Measurements from ENCODE around the gene SELP. TPM values are rescaled to one million over a fixed set of nuclear protein-coding genes. Genes with fewer than 3 reads are reported as not detected.

The SELP gene
- total and polyA plus RNA-seq, 2 of the 8 experiments (the other 6 are each of a cell fraction or from before 2014, with no cell fraction given) = not detected

- WGBS, 2 experiments (ENCODE audit: extremely low coverage in 1 of 2, insufficient coverage in 1 of 2, insufficient read length in 1 of 2, insufficient replicate concordance in 2 of 2, low coverage in 1 of 2, low lambda C conversion rate in 2 of 2, missing lambda C conversion rate in 1 of 2) = 40% methylated on average over 5 of the region's 5 CpGs; no CpG with 5 or more reads in 1 of the 2 experiments
- H2BK15ac ChIP-seq (ENCODE audit: low read length) = 0 out of 2 replicates have a peak overlapping the region, but pooled peaks have one; percentile 63
- DNase-seq (ENCODE audit: low read depth in 1 of 2, low spot score in 2 of 2) = no peak
- peak overlapping the region; percentile 83; the same call in 1 of the 2 replicates for H2AFZ ChIP-seq (ENCODE audit: low read length)
- H3K4me3 ChIP-seq (ENCODE audit: extremely low read depth in 1 of 4, insufficient read depth in 2 of 4, low read depth in 3 of 4, low read length in 4 of 4) = peak overlapping the region in 1 of 4 experiments; percentile 42; a peak in 3 of 8 replicates
- no peak overlapping the region; a peak in 1 of 7 replicates for H3K9ac ChIP-seq (replicated peaks in 1 of 4; ENCODE audit: extremely low read depth in 1 of 4, low read depth in 3 of 4, low read length in 3 of 4)
- no peaks in the 10 kb centered on the region; a peak in 1 of 7 replicates for H3K27me3 ChIP-seq (replicated peaks in 1 of 4; ENCODE audit: control insufficient read depth in 3 of 4, extremely low read depth in 1 of 4, insufficient read depth in 3 of 4, low read length in 3 of 4)
- no peak overlapping the region for H3K56ac ChIP-seq (replicated peaks; ENCODE audit: insufficient read length, low read depth, low read length)
- H3K79me1 ChIP-seq (ENCODE audit: low read depth, low read length) = no peaks in the 10 kb centered on the region
- no peak overlapping the region for H2BK12ac ChIP-seq (ENCODE audit: low read depth, low read length)
- no peaks in the 10 kb centered on the region for H3K79me2 ChIP-seq (ENCODE audit: control insufficient read depth in 1 of 2, insufficient read depth in 2 of 2, low read length in 2 of 2)
- CTCF ChIA-PET (ENCODE audit: partially characterized antibody) = interaction anchor here (0.6 to 2.3 kb wide), 26 partner anchors 10 to 373 kb away, joined by 3 to 13 read pairs (median 4); partner anchors contain the start of gene SELP
- 0 out of 2 replicates have a peak overlapping the region, but pooled peaks have one; percentile 73 for H2BK20ac ChIP-seq (ENCODE audit: low read length)
- no peak overlapping the region for H3K14ac ChIP-seq (ENCODE audit: insufficient read length)
- H4K5ac ChIP-seq (ENCODE audit: insufficient read length, low read depth, low read length) = no peak overlapping the region
- no peak overlapping the region for H4K91ac ChIP-seq (replicated peaks; ENCODE audit: insufficient read length, low read length)
- POLR2A ChIA-PET (ENCODE audit: partially characterized antibody) = interaction anchor here (2.3 kb wide), 1 partner anchor 10 kb away, joined by 6 read pairs; no protein-coding TSS in a partner anchor
- no peaks in the 10 kb centered on the region for H4K20me1 ChIP-seq (replicated peaks in 1 of 2; ENCODE audit: control insufficient read depth in 1 of 2, insufficient read depth in 2 of 2, low read length in 2 of 2)
- no peak overlapping the region for H2AK5ac ChIP-seq (ENCODE audit: low read depth, low read length)
- peak overlapping the region; percentile 65 for H3K4ac ChIP-seq (replicated peaks; ENCODE audit: insufficient read length, low read depth, low read length)
- H3K18ac ChIP-seq (ENCODE audit: extremely low read depth, low read length) = peak overlapping the region; percentile 91
- no peaks in the 10 kb centered on the region for H3K9me3 ChIP-seq (ENCODE audit: insufficient read depth in 2 of 2, low read depth in 1 of 2, low read length in 1 of 2)
- no peaks in the 10 kb centered on the region for H3K36me3 ChIP-seq (ENCODE audit: control insufficient read depth in 2 of 4, insufficient read depth in 4 of 4, low read length in 3 of 4)
- H3K4me1 ChIP-seq (replicated peaks in 1 of 4; ENCODE audit: control insufficient read depth in 3 of 4, insufficient read depth in 4 of 4, low read length in 3 of 4) = peaks cover 0 to 2% (median under 1%) of the 10 kb centered on the region in 4 experiments; a peak in 3 of 7 replicates
- H3K23ac ChIP-seq (ENCODE audit: insufficient read length) = no peak overlapping the region
- no peaks in the 10 kb centered on the region for H3K23me2 ChIP-seq (ENCODE audit: low read depth, low read length)
- no peak for FAIRE-seq
- 0 out of 2 replicates have a peak overlapping the region, but pooled peaks have one; percentile 41 for H2BK5ac ChIP-seq (ENCODE audit: low read depth, low read length)
- H2BK120ac ChIP-seq (replicated peaks; ENCODE audit: low read depth, low read length) = no peak overlapping the region
- H3K27ac ChIP-seq (ENCODE audit: low read depth, low read length) = no peak overlapping the region
- TF ChIP-seq KDM4A (IDR thresholded peaks at IDR 0.05; ENCODE audit: low read depth, low read length, severe bottlenecking) (peak; percentile 33), SIRT6 (IDR thresholded peaks at IDR 0.05; ENCODE audit: low read length) (no peak)
- H4K8ac ChIP-seq (ENCODE audit: extremely low read depth, insufficient read depth, low read length) = peak overlapping the region; percentile 60; the same call in 1 of the 2 replicates
- H3K4me2 ChIP-seq (ENCODE audit: insufficient read depth in 1 of 2, low read depth in 2 of 2, low read length in 2 of 2) = peak overlapping the region; percentile 26 to 68
These were observed 43.9 kb downstream of the SELP start for GRCh38 chr1:169586067-169586394.
